ENCODE data around the gene SLC6A19.

- no peak for TF ChIP-seq CTCF (IDR thresholded peaks at IDR 0.05; ENCODE audit: poor library complexity)
- no peak for TF ChIP-seq EZH2 (IDR thresholded peaks at IDR 0.05; ENCODE audit: borderline replicate concordance)
- no peak for TF ChIP-seq EZH2phosphoT487 (IDR thresholded peaks at IDR 0.05; ENCODE audit: low read depth, severe bottlenecking, unreplicated experiment)
These were observed 17.8 kb downstream of the SLC6A19 start for GRCh38 chr5:1219098-1219767.
